Mesenteric fat pad (tissue), 1 donor: ENCODE results near the gene THSD7A. TPM values are rescaled to one million over a fixed set of nuclear protein-coding genes. Genes with fewer than 3 reads are reported as not detected.

Experiments
- DNase-seq: peaks from one replicate; pipeline ENCODE4 v3.0.0-alpha.2; 2020; ENCODE audit warnings: low spot score
- long read RNA-seq: library from polyadenylated mRNA; unstranded; transcript quantifications from one replicate; pipeline ENCODE4 v2.0.0, GENCODE V29; 2020
- total RNA-seq: library from RNA; stranded (reverse); fragmentation: NEBNext Ultra II Directional; extraction: Animal tissue kit (Norgen Biotek cat#: 25700); gene quantifications from one replicate; pipeline ENCODE4 v1.2.1, GENCODE V29; 2021
- donor health status: DM: yes; HTN: yes; CAD: no.

THSD7A gene
- 6.0 TPM for total RNA-seq
- long read RNA-seq, partial matches to known transcripts: 9 of 17 reads
- long read RNA-seq, other reads (novel, unspliced or antisense): 8 of 17 reads

GRCh38 chr7:11831736-11832495 is at the start of gene THSD7A:
Gene THSD7A (minus strand): TSS chr7:11832198. CDS start chr7:11831946, 252 bp downstream.
- no peak for DNase-seq

- DNase-seq: no peak
These were observed 49.7 kb upstream of the THSD7A start for GRCh38 chr7:11881680-11882079.

GRCh38 chr7:11875635-11876034 is 43.6 kb upstream of the THSD7A start:
- no peak for DNase-seq

GRCh38 chr7:11865671-11866070 is 33.7 kb upstream of the THSD7A start:
- DNase-seq: no peak

GRCh38 chr7:11858622-11859302 is 26.8 kb upstream of the THSD7A start:
- no peak for DNase-seq

GRCh38 chr7:11858026-11858425 is 26.0 kb upstream of the THSD7A start:
- DNase-seq: no peak

GRCh38 chr7:11848251-11848650 is 16.3 kb upstream of the THSD7A start:
- DNase-seq: no peak

GRCh38 chr7:11847336-11847735 is 15.3 kb upstream of the THSD7A start:
- no peak for DNase-seq

GRCh38 chr7:11846361-11846955 is 14.5 kb upstream of the THSD7A start:
- no peak for DNase-seq

GRCh38 chr7:11843113-11843765 is 11.2 kb upstream of the THSD7A start:
- DNase-seq: no peak

GRCh38 chr7:11841657-11842056 is 9.7 kb upstream of the THSD7A start:
- DNase-seq: no peak

GRCh38 chr7:11835260-11835659 is 3.3 kb upstream of the THSD7A start:
- DNase-seq: no peak

GRCh38 chr7:11833431-11833830 is 1.4 kb upstream of the THSD7A start:
- DNase-seq: no peak

GRCh38 chr7:11831156-11831735 is 752 bp downstream of the THSD7A start:
- no peak for DNase-seq

GRCh38 chr7:11830582-11831155 is 1.3 kb downstream of the THSD7A start:
- DNase-seq: no peak

GRCh38 chr7:11829954-11830353 is 2.0 kb downstream of the THSD7A start:
- no peak for DNase-seq

- DNase-seq: no peak
These were observed 12.1 kb downstream of the THSD7A start for GRCh38 chr7:11819947-11820346.

GRCh38 chr7:11819271-11819670 is 12.7 kb downstream of the THSD7A start:
- no peak for DNase-seq

- no peak for DNase-seq
These were observed 13.7 kb downstream of the THSD7A start for GRCh38 chr7:11818281-11818680.

GRCh38 chr7:11817111-11817740 is 14.8 kb downstream of the THSD7A start:
- no peak for DNase-seq

- DNase-seq: no peak
These were observed 20.3 kb downstream of the THSD7A start for GRCh38 chr7:11811709-11812108.
